HepG2 (cell line): Measurements from ENCODE around the gene FASTK.

Experiments used
- BCLAF1 ChIP-seq: fragments of 450-650 bp; IDR thresholded peaks from 2 replicates; pipeline ENCODE4 v1.6.1; 2017; ENCODE audit warnings: mild to moderate bottlenecking
- NCOA2 ChIP-seq: sonication (generic); formaldehyde crosslinking; IDR thresholded peaks from 2 replicates; pipeline ENCODE4 v1.8.0; 2022; ENCODE audit warnings: inconsistent platforms
- NFE2 ChIP-seq: sonication (generic); formaldehyde crosslinking; IDR thresholded peaks from 2 replicates; pipeline ENCODE4 v1.4.0; 2020; ENCODE audit warnings: missing genetic modification reagents
- POLR2A ChIP-seq, 2 experiments: IDR thresholded peaks; 2 replicates each; pipeline ENCODE4 v1.6.1; 2011; ENCODE audit warnings: low read depth in 2 of 2, low read length in 2 of 2, mild to moderate bottlenecking in 1 of 2, moderate library complexity in 1 of 2; ENCODE audit not compliant: insufficient read depth in 1 of 2
- SIN3A ChIP-seq: IDR thresholded peaks from 2 replicates; pipeline ENCODE4 v1.6.1; 2011; ENCODE audit warnings: low read depth, mild to moderate bottlenecking, control low read depth, low read length, borderline replicate concordance
- ZNF3 ChIP-seq: IDR thresholded peaks from 2 replicates; pipeline ENCODE4 v1.7.0; 2017; ENCODE audit warnings: inconsistent platforms
- ZNF660 ChIP-seq: sonication (generic); formaldehyde crosslinking; IDR thresholded peaks from 2 replicates; pipeline ENCODE4 v1.5.1; 2020; ENCODE audit warnings: mild to moderate bottlenecking, low read depth, missing genetic modification reagents, borderline replicate concordance
- ZNF704 ChIP-seq: sonication (generic); formaldehyde crosslinking; IDR thresholded peaks from 2 replicates; pipeline ENCODE4 v1.8.1; 2023; ENCODE audit warnings: mild to moderate bottlenecking, inconsistent platforms, moderate library complexity, missing genetic modification reagents, borderline replicate concordance
- ZNF780A ChIP-seq: sonication (generic); formaldehyde crosslinking; IDR thresholded peaks from 2 replicates; pipeline ENCODE4 v1.8.0; 2022; ENCODE audit warnings: mild to moderate bottlenecking, missing genetic modification reagents, moderate library complexity
- TF ChIP-seq, protein P1 (sequence below): sonication (generic); formaldehyde crosslinking; IDR thresholded peaks from 2 replicates; pipeline ENCODE4 v1.5.0; 2020; ENCODE audit warnings: mild to moderate bottlenecking, missing genetic modification reagents, moderate library complexity
- TF ChIP-seq, protein P2 (sequence below): IDR thresholded peaks from 2 replicates; pipeline ENCODE4 v1.6.1; 2016; ENCODE audit warnings: control low read depth
- TF ChIP-seq, protein P3 (sequence below): IDR thresholded peaks from 2 replicates; pipeline ENCODE4 v1.6.1; 2016

- TF ChIP-seq NFE2 (no peak), SIN3A (no peak), ZNF660 (CRISPR knock-in tag) (no peak), POLR2A (IDR thresholded peaks at IDR 0.05; ENCODE audit: insufficient read depth in 1 of 2, low read depth in 2 of 2, low read length in 2 of 2) (no peak), ZNF704 (CRISPR knock-in tag) (no peak), ZNF780A (CRISPR knock-in tag) (no peak), BCLAF1 (no peak), ZNF3 (CRISPR knock-in tag) (no peak), NCOA2 (CRISPR knock-in tag) (no peak)
- TF ChIP-seq, protein P1, sequence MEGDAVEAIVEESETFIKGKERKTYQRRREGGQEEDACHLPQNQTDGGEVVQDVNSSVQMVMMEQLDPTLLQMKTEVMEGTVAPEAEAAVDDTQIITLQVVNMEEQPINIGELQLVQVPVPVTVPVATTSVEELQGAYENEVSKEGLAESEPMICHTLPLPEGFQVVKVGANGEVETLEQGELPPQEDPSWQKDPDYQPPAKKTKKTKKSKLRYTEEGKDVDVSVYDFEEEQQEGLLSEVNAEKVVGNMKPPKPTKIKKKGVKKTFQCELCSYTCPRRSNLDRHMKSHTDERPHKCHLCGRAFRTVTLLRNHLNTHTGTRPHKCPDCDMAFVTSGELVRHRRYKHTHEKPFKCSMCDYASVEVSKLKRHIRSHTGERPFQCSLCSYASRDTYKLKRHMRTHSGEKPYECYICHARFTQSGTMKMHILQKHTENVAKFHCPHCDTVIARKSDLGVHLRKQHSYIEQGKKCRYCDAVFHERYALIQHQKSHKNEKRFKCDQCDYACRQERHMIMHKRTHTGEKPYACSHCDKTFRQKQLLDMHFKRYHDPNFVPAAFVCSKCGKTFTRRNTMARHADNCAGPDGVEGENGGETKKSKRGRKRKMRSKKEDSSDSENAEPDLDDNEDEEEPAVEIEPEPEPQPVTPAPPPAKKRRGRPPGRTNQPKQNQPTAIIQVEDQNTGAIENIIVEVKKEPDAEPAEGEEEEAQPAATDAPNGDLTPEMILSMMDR: no peak
- TF ChIP-seq, protein P2, sequence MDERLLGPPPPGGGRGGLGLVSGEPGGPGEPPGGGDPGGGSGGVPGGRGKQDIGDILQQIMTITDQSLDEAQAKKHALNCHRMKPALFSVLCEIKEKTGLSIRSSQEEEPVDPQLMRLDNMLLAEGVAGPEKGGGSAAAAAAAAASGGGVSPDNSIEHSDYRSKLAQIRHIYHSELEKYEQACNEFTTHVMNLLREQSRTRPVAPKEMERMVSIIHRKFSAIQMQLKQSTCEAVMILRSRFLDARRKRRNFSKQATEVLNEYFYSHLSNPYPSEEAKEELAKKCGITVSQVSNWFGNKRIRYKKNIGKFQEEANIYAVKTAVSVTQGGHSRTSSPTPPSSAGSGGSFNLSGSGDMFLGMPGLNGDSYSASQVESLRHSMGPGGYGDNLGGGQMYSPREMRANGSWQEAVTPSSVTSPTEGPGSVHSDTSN (CRISPR knock-in tag): no peak
- TF ChIP-seq, protein P3, sequence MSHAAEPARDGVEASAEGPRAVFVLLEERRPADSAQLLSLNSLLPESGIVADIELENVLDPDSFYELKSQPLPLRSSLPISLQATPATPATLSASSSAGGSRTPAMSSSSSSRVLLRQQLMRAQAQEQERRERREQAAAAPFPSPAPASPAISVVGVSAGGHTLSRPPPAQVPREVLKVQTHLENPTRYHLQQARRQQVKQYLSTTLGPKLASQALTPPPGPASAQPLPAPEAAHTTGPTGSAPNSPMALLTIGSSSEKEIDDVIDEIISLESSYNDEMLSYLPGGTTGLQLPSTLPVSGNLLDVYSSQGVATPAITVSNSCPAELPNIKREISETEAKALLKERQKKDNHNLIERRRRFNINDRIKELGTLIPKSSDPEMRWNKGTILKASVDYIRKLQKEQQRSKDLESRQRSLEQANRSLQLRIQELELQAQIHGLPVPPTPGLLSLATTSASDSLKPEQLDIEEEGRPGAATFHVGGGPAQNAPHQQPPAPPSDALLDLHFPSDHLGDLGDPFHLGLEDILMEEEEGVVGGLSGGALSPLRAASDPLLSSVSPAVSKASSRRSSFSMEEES: no peak
Measured at GRCh38 chr7:151095828-151096475, 15.3 kb upstream of the FASTK start.
